BLaER1 (cell line): ENCODE data around the gene TFAP2D.

Experiments
- H3K27ac ChIP-seq: shearing (Covaris generic); formaldehyde crosslinking; 2 replicates; pipeline ENCODE4 v1.8.1; 2022
- H3K27me3 ChIP-seq: shearing (Covaris generic); formaldehyde crosslinking; 2 replicates; pipeline ENCODE4 v1.8.1; 2022
- H3K36me3 ChIP-seq: shearing (Covaris generic); formaldehyde crosslinking; 2 replicates; pipeline ENCODE4 v1.8.1; 2022
- H3K4me1 ChIP-seq: shearing (Covaris generic); formaldehyde crosslinking; 2 replicates; pipeline ENCODE4 v1.8.1; 2022
- H3K4me2 ChIP-seq: shearing (Covaris generic); formaldehyde crosslinking; 2 replicates; pipeline ENCODE4 v1.8.1; 2022
- H3K4me3 ChIP-seq: shearing (Covaris generic); formaldehyde crosslinking; 2 replicates; pipeline ENCODE4 v1.8.1; 2022
- H3K9ac ChIP-seq: shearing (Covaris generic); formaldehyde crosslinking; 2 replicates; pipeline ENCODE4 v1.8.1; 2022
- H3K9me3 ChIP-seq: shearing (Covaris generic); formaldehyde crosslinking; 2 replicates; pipeline ENCODE4 v1.8.1; 2022
- H4K20me1 ChIP-seq: shearing (Covaris generic); formaldehyde crosslinking; 2 replicates; pipeline ENCODE4 v1.8.1; 2022
- Cebpa-rat ChIP-seq: shearing (Covaris generic); IDR thresholded peaks from 2 replicates; pipeline ENCODE4 v1.8.1; 2022

TFAP2D gene

DNA sequence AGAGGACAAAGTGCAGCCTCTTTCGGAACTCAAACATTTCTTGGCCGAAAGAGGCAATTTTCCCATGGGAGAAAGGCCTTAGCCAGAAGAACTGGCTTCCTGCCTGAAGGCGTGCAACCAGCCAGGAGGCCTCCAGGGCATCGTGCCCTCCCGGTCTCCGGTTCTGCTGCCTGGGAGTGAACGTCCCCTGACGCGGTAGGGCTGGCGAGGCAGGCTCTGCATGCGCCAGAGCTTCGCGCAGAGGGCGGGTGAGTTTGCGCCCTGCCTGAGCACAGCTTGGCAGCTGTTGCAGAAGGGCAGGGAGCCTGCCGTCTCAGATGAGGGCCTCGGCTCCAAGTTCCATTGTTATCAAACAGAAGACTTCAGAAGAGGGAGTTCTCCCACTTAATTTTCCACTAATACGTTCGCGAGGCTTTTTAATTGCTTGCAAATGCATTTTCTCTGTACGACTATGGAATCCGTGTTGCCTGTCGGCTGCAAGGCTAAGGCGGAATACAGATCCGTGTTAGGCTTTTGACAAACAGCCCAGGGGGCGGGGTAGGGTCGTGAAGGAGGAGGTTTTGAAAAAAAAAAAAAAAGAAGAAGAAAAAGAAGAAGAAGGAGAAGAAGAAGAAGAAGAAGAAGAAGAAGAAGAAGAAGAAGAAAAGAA lies 5.5 kb upstream of the TFAP2D start:
- H3K4me1 ChIP-seq: no peaks in the 10 kb centered on the region
- peaks cover 11% of the 10 kb centered on the region; the same call in 1 of the 2 replicates for H3K9me3 ChIP-seq
- H3K4me3 ChIP-seq: no peak overlapping the region
- H3K27me3 ChIP-seq: peaks cover 28% of the 10 kb centered on the region
- H3K4me2 ChIP-seq: no peak overlapping the region
- H4K20me1 ChIP-seq: no peaks in the 10 kb centered on the region
- H3K27ac ChIP-seq: no peak overlapping the region
- no peak overlapping the region for H3K9ac ChIP-seq
- no peak for TF ChIP-seq Cebpa-rat
- H3K36me3 ChIP-seq: no peaks in the 10 kb centered on the region

DNA sequence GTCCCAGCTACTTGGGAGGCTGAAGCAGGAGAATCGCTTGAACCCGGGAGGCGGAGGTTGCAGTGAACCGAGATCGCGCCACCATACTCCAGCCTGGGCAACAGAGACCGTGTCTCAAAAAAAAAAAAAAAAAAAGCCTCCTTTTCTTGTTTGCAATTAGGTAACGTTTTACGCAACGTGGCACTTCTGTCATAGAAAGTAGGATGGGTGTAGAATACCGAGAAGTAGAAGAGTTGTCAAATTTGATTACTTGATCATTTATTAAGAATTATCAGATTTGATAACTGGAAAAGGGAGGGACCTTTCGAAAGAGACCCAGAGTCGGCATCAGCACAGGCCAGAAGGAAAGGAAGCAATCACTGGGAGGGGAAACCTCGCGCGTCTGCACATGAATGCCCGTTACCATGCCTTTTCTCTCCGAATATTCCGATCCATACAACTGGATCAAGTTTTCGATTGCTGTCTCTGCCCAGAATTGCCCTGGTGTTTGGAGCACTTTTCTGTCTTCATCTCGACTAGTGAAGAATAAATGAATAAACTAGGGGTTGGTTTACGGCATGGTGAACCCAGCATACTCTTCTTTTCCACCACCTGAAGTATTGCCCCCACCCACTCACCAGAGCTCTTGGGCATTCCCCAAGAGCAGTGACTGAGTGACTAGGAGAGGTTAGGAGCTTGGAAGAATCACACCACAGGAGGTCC lies 4.5 kb upstream of the TFAP2D start:
- Histone ChIP-seq H3K27ac (no peak overlapping the region), H3K36me3 (no peaks in the 10 kb centered on the region), H3K9ac (no peak overlapping the region), H3K9me3 (peaks cover 11% of the 10 kb centered on the region; the same call in 1 of the 2 replicates), H3K4me3 (no peak overlapping the region), H3K27me3 (peaks cover 28% of the 10 kb centered on the region), H3K4me2 (no peak overlapping the region), H3K4me1 (no peaks in the 10 kb centered on the region), H4K20me1 (no peaks in the 10 kb centered on the region)
- no peak for TF ChIP-seq Cebpa-rat

GRCh38 chr6:50709366-50709734 lies 4.0 kb upstream of the TFAP2D start:
- H3K4me3 ChIP-seq: no peak overlapping the region
- H3K36me3 ChIP-seq: no peaks in the 10 kb centered on the region
- no peaks in the 10 kb centered on the region for H3K4me1 ChIP-seq
- no peak overlapping the region for H3K9ac ChIP-seq
- H4K20me1 ChIP-seq: no peaks in the 10 kb centered on the region
- no peak for TF ChIP-seq Cebpa-rat
- peaks cover 11% of the 10 kb centered on the region; the same call in 1 of the 2 replicates for H3K9me3 ChIP-seq
- no peak overlapping the region for H3K27ac ChIP-seq
- no peak overlapping the region for H3K4me2 ChIP-seq
- H3K27me3 ChIP-seq: peaks cover 29% of the 10 kb centered on the region

GRCh38 chr6:50711686-50712085 lies 1.6 kb upstream of the TFAP2D start:
- H3K4me2 ChIP-seq: no peak overlapping the region
- TF ChIP-seq Cebpa-rat: no peak
- no peak overlapping the region for H3K4me3 ChIP-seq
- no peaks in the 10 kb centered on the region for H3K36me3 ChIP-seq
- peaks cover 21% of the 10 kb centered on the region for H3K9me3 ChIP-seq
- H3K4me1 ChIP-seq: no peaks in the 10 kb centered on the region
- no peak overlapping the region for H3K27ac ChIP-seq
- peaks cover 32% of the 10 kb centered on the region for H3K27me3 ChIP-seq
- H3K9ac ChIP-seq: no peak overlapping the region
- H4K20me1 ChIP-seq: no peaks in the 10 kb centered on the region

DNA sequence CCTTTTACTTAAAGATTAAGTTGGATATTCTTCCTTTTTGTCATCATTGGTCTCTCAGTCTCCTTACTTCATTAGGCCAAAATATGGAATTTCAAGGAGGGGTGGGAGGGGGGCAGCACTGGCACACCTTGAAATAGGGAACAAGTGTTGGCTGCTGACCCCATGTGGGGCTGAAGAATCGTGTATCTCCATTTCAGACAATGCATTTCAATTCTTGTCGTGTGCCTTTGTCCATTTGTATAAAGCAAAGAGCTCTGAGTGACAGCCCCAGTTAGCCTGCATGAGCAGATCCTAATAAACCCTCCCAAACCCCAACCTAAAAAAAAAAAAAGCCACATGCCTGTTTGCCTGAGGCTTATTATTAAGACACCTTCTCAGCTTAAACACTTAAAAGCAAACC lies 1.0 kb upstream of the TFAP2D start:
- Histone ChIP-seq H3K36me3 (no peaks in the 10 kb centered on the region), H3K27ac (no peak overlapping the region), H3K9me3 (peaks cover 17% of the 10 kb centered on the region), H3K4me3 (no peak overlapping the region), H3K4me2 (no peak overlapping the region), H4K20me1 (no peaks in the 10 kb centered on the region), H3K27me3 (peaks cover 32% of the 10 kb centered on the region), H3K4me1 (no peaks in the 10 kb centered on the region), H3K9ac (no peak overlapping the region)
- no peak for TF ChIP-seq Cebpa-rat

GRCh38 chr6:50713977-50714486 lies 706 bp downstream of the TFAP2D start:
- H3K9ac ChIP-seq: no peak overlapping the region
- H3K4me1 ChIP-seq: no peaks in the 10 kb centered on the region
- peaks cover 10% of the 10 kb centered on the region for H3K9me3 ChIP-seq
- H4K20me1 ChIP-seq: no peaks in the 10 kb centered on the region
- TF ChIP-seq Cebpa-rat: no peak
- H3K36me3 ChIP-seq: no peaks in the 10 kb centered on the region
- no peak overlapping the region for H3K4me2 ChIP-seq
- no peak overlapping the region for H3K4me3 ChIP-seq
- peaks cover 24% of the 10 kb centered on the region for H3K27me3 ChIP-seq
- H3K27ac ChIP-seq: no peak overlapping the region

GRCh38 chr6:50714487-50715379 lies 1.4 kb downstream of the TFAP2D start:
- Histone ChIP-seq H3K27me3 (peaks cover 18% of the 10 kb centered on the region; the same call in 1 of the 2 replicates), H3K9ac (no peak overlapping the region), H3K4me3 (no peak overlapping the region), H3K27ac (no peak overlapping the region), H3K36me3 (no peaks in the 10 kb centered on the region), H3K9me3 (peaks cover 10% of the 10 kb centered on the region), H3K4me1 (no peaks in the 10 kb centered on the region), H4K20me1 (no peaks in the 10 kb centered on the region), H3K4me2 (no peak overlapping the region)
- no peak for TF ChIP-seq Cebpa-rat

DNA sequence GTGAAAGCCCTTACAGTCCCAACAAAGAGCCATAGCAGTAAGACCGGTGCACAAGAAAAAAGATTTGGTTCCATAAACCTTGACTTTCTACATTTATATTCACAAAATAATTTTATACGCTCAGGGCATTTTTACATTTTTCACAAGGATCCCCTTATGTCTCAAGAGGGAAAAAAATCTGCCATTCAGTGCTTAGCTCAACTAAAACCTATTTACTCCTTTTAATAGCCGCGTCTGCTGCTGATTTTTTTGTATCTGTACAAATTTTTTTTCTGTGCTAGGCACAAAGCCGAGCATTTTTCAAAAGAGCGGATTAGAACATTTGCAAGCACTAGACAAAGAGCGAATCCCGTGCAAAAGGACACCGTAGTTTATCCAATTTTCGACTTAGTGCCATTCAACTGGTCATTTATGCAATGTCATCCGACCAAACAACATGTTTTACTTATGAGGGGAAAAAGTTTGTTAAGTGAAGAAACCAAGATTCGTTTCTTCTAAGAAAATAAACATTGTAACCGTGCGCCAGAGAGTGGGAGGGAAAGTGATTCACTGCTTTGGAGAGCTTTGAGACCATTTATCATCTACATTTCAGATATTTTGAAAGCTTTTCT lies 3.7 kb downstream of the TFAP2D start:
- Histone ChIP-seq H3K9me3 (peaks cover 10% of the 10 kb centered on the region), H3K4me3 (no peak overlapping the region), H3K4me1 (no peaks in the 10 kb centered on the region), H3K4me2 (no peak overlapping the region), H3K9ac (no peak overlapping the region), H4K20me1 (no peaks in the 10 kb centered on the region), H3K27me3 (peaks cover 4% of the 10 kb centered on the region; the same call in 1 of the 2 replicates), H3K27ac (no peak overlapping the region), H3K36me3 (no peaks in the 10 kb centered on the region)
- no peak for TF ChIP-seq Cebpa-rat

- no peak overlapping the region for H3K27ac ChIP-seq
- no peaks in the 10 kb centered on the region for H3K4me1 ChIP-seq
- H3K27me3 ChIP-seq: peaks cover 4% of the 10 kb centered on the region; the same call in 1 of the 2 replicates
- peaks cover 10% of the 10 kb centered on the region for H3K9me3 ChIP-seq
- H3K36me3 ChIP-seq: no peaks in the 10 kb centered on the region
- no peak for TF ChIP-seq Cebpa-rat
- no peak overlapping the region for H3K9ac ChIP-seq
- H3K4me2 ChIP-seq: no peak overlapping the region
- no peaks in the 10 kb centered on the region for H4K20me1 ChIP-seq
- no peak overlapping the region for H3K4me3 ChIP-seq
Measured at GRCh38 chr6:50717734-50718457, 4.6 kb downstream of the TFAP2D start.
